Measurements from ENCODE around the gene ACSM6. TPM values are rescaled to one million over a fixed set of nuclear protein-coding genes. Genes with fewer than 3 reads are reported as not detected.
A peak's percentile ranks its signal among the peaks of the same experiment; 100 is the strongest.

The ACSM6 gene
- total RNA-seq, 4 donors from 2014 or later = not detected

GRCh38 chr10:95275726-95276366, 81.8 kb downstream of the ACSM6 start:
- peaks cover 0 to 7% (median 0%) of the 10 kb centered on the region in 3 donors for H3K36me3 ChIP-seq
- peak overlapping the region; percentile 79 to 93 (median 90) for H3K27ac ChIP-seq
- H3K9me3 ChIP-seq = no peaks in the 10 kb centered on the region
- H3K4me3 ChIP-seq = no peak overlapping the region
- no peak for TF ChIP-seq CTCF (IDR thresholded peaks at IDR 0.05)
- DNase-seq = no peak
- intact Hi-C loops (cut with DNase I) = no loop called here
- H3K4me1 ChIP-seq = peaks cover 48 to 91% (median 76%) of the 10 kb centered on the region in 3 donors
- no peaks in the 10 kb centered on the region for H3K27me3 ChIP-seq
- WGBS, 2 donors = 20 to 35% methylated on average over 1 of the region's 1 CpG

- Histone ChIP-seq H3K9me3 (no peaks in the 10 kb centered on the region), H3K4me1 (peaks cover 54 to 98% (median 83%) of the 10 kb centered on the region in 3 donors), H3K27ac (peak overlapping the region; percentile 79 to 93 (median 90)), H3K4me3 (no peak overlapping the region), H3K36me3 (peaks cover 0 to under 1% (median 0%) of the 10 kb centered on the region in 3 donors), H3K27me3 (no peaks in the 10 kb centered on the region)
- WGBS, 2 donors = 57 to 69% methylated on average over 8 of the region's 8 CpGs
- DNase-seq = no peak
- intact Hi-C loops (cut with DNase I) = no loop called here
- TF ChIP-seq CTCF (IDR thresholded peaks at IDR 0.05) (no peak), POLR2A (IDR thresholded peaks at IDR 0.05) (no peak)
These were observed 82.5 kb downstream of the ACSM6 start for GRCh38 chr10:95276367-95277200.

GRCh38 chr10:95277201-95277570, 83.1 kb downstream of the ACSM6 start:
- Histone ChIP-seq H3K4me3 (no peak overlapping the region), H3K9me3 (no peaks in the 10 kb centered on the region), H3K27me3 (no peaks in the 10 kb centered on the region), H3K27ac (peak overlapping the region; percentile 79 to 93 (median 90)), H3K4me1 (peaks cover 56 to 100% (median 88%) of the 10 kb centered on the region in 3 donors), H3K36me3 (no peaks in the 10 kb centered on the region)
- 42 to 75% methylated on average over 1 of the region's 1 CpG for WGBS, 2 donors
- intact Hi-C loops (cut with DNase I) = no loop called here
- TF ChIP-seq POLR2A (IDR thresholded peaks at IDR 0.05) (no peak), CTCF (IDR thresholded peaks at IDR 0.05) (no peak)
- DNase-seq = no peak

- Histone ChIP-seq H3K27ac (peak overlapping the region; percentile 79 to 93 (median 90)), H3K36me3 (no peaks in the 10 kb centered on the region), H3K9me3 (no peaks in the 10 kb centered on the region), H3K27me3 (no peaks in the 10 kb centered on the region), H3K4me3 (no peak overlapping the region), H3K4me1 (peaks cover 56 to 100% (median 88%) of the 10 kb centered on the region in 3 donors)
- TF ChIP-seq CTCF (IDR thresholded peaks at IDR 0.05) (no peak), POLR2A (IDR thresholded peaks at IDR 0.05) (no peak)
- DNase-seq = no peak
- 55 to 60% methylated on average over 3 of the region's 3 CpGs for WGBS, 2 donors
- intact Hi-C loops (cut with DNase I) = no loop called here
These were observed 83.6 kb downstream of the ACSM6 start for GRCh38 chr10:95277614-95278013.

Small RNAs within 50 kb of the gene (small RNA-seq; reads per million reads assigned to genes)
- 0 reads per million in 4 donors for gene AL157834.3

Other genes starting within 250 kb of the ACSM6 start
- gene CYP2C8, start 124.7 kb upstream of the ACSM6 start, total RNA-seq = under 1 TPM in 2 of 4 donors, not detected in 2; 0.19 to 0.61 TPM
- 100 to 1,000 TPM in 1 of 4 donors, 10 to 100 TPM in 3; 59.5 to 142 (median 79.2) TPM for gene PDLIM1, start 96.8 kb downstream of the ACSM6 start, total RNA-seq